Panc1 (cell line): Measurements from ENCODE around the gene TOP1. TPM values are rescaled to one million over a fixed set of nuclear protein-coding genes. Genes with fewer than 3 reads are reported as not detected.

Source experiments
- ATAC-seq: fragments of 200-7000 bp; cut with Tn5 transposase; 2 replicates; pipeline ENCODE4 v1.9.1; 2020; ENCODE audit warnings: mild to moderate bottlenecking, moderate library complexity
- BruUV-seq: library from RNA; stranded (reverse); fragments of 400-500 nt; replicated peaks from 2 replicates; lab custom pipeline; 2021; lab: Mats Ljungman, UMichigan
- CTCF ChIA-PET: fragments of 300-600 bp; sonication (Branson Sonifier 250); formaldehyde crosslinking; loops from one replicate; lab custom pipeline; 2022; ENCODE audit warnings: antibody characterized with exemption; lab: Charles Lee
- POLR2A ChIA-PET: fragments of 300-600 bp; sonication (Branson Sonifier 250); formaldehyde crosslinking; loops from one replicate; lab custom pipeline; 2022; ENCODE audit warnings: antibody characterized with exemption; lab: Charles Lee
- DNase-seq: peaks from one replicate; pipeline ENCODE4 v3.0.0-alpha.2; 2010; ENCODE audit warnings: low read depth, low spot score
- H3K27ac ChIP-seq: 2 replicates; pipeline ENCODE4 v1.5.1; 2011; ENCODE audit warnings: mild to moderate bottlenecking, low read length, inconsistent platforms
- H3K27me3 ChIP-seq: fragments of 200-500 bp; sonication (Bioruptor generic); 2 replicates; pipeline ENCODE4 v1.6.0; 2014; ENCODE audit warnings: low read length, inconsistent platforms; ENCODE audit not compliant: control insufficient read depth, insufficient read depth
- H3K36me3 ChIP-seq: fragments of 200-500 bp; sonication (Bioruptor generic); 2 replicates; pipeline ENCODE4 v1.5.1; 2014; ENCODE audit warnings: inconsistent platforms, mild to moderate bottlenecking, low read length, moderate library complexity; ENCODE audit not compliant: control insufficient read depth, insufficient read depth
- H3K4me1 ChIP-seq: 2 replicates; pipeline ENCODE4 v1.5.1; 2011; ENCODE audit warnings: inconsistent platforms, mild to moderate bottlenecking, low read length, moderate library complexity; ENCODE audit not compliant: control insufficient read depth, insufficient read depth
- H3K4me3 ChIP-seq, 2 experiments: 2 replicates each; pipeline ENCODE4 v1.5.1; 2011 to 2012; ENCODE audit warnings: low read depth in 2 of 2, low read length in 2 of 2, mild to moderate bottlenecking in 2 of 2, inconsistent platforms in 1 of 2, moderate library complexity in 1 of 2
- H3K9me3 ChIP-seq: fragments of 200-500 bp; sonication (Bioruptor generic); 2 replicates; pipeline ENCODE4 v1.5.1; 2014; ENCODE audit warnings: low read depth, mild to moderate bottlenecking, inconsistent platforms, low read length, moderate library complexity; ENCODE audit not compliant: control insufficient read depth, insufficient read depth
- CTCF ChIP-seq: fragments of 450-650 bp; IDR thresholded peaks from 2 replicates; pipeline ENCODE4 v1.5.1; 2017; ENCODE audit warnings: mild to moderate bottlenecking
- POLR2AphosphoS5 ChIP-seq: IDR thresholded peaks from 2 replicates; pipeline ENCODE4 v1.6.1; 2012; ENCODE audit warnings: mild to moderate bottlenecking, low read depth, low read length, moderate library complexity
- REST ChIP-seq, 2 experiments: IDR thresholded peaks; 2 replicates each; pipeline ENCODE4 v1.6.1; 2011 to 2012; ENCODE audit warnings: low read depth in 2 of 2, control low read depth in 1 of 2, low read length in 1 of 2, mild to moderate bottlenecking in 1 of 2, moderate library complexity in 1 of 2; ENCODE audit not compliant: insufficient read depth in 1 of 2
- SIN3A ChIP-seq: IDR thresholded peaks from 2 replicates; pipeline ENCODE4 v1.6.1; 2012; ENCODE audit warnings: low read depth, mild to moderate bottlenecking, low read length, moderate library complexity, borderline replicate concordance; ENCODE audit not compliant: insufficient read depth
- TCF7L2 ChIP-seq: IDR thresholded peaks from 2 replicates; pipeline ENCODE4 v1.6.1; 2011; ENCODE audit warnings: mild to moderate bottlenecking, low read depth, low read length, inconsistent platforms
- in situ Hi-C: cut with HindIII; loops from 2 replicates; pipeline ENCODE4 v1.10.0; 2016; ENCODE audit warnings: low sequenced_read_pairs, low pct_unique_long_range_greater_than_20kb
- intact Hi-C: fragments of 100-400 bp; cut with micrococcal nuclease; formaldehyde crosslinking; loops from one replicate; pipeline ENCODE4 v1.10.0; 2022; ENCODE audit not compliant: unreplicated experiment
- total RNA-seq: library from RNA; stranded (reverse); gene quantifications from one replicate; pipeline ENCODE4 v1.2.1, GENCODE V29; 2021; ENCODE audit not compliant: unreplicated experiment

The TOP1 gene
- total RNA-seq, 1 experiment from 2014 or later, result 65.2 TPM

DNA sequence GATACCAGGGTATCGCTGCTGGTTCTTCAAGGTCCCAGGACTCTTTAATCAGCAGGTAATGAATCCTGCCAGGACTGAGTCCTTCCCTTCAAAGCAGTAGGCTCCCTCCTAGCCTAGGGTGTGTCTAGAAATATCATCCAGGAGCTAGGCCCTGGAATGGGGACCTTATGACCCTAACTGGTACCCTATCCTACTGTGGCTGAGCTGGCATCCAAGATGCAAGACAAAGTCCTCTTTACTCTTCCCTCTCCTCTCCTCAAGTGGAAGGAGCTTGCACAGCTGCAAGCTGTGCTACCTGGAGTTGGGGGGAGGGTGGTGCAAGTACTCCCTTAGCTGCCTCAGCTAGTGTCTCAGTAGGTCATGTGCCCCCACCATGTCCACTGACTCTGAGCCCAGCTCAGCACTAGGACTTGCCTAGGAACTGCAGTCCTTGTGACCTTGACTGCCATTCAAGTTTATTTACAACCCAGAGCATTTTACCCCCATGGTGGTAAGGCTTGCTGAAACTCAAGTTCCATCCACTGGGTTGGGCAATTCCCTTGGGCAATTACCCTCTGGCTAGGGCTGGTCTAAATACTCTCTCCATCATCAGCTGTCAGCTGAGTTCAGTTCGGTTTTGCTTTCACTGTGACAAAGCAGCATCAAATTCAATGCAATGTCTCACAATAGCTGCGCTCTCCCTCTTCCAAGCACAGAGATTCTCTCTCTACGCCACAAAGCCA lies 48.4 kb upstream of the TOP1 start:
- CTCF ChIA-PET, result no interaction called here
- no peak for ATAC-seq
- no peaks in the 10 kb centered on the region for H3K36me3 ChIP-seq
- no peak overlapping the region for H3K4me3 ChIP-seq
- POLR2A ChIA-PET, result no interaction called here
- H3K27ac ChIP-seq, result no peak overlapping the region
- TF ChIP-seq SIN3A, result no peak
- TF ChIP-seq REST (IDR thresholded peaks at IDR 0.05; ENCODE audit: insufficient read depth in 1 of 2, low read depth in 2 of 2, low read length in 1 of 2), result no peak
- TF ChIP-seq POLR2AphosphoS5, result no peak
- no peak for TF ChIP-seq TCF7L2
- no peak for TF ChIP-seq CTCF
- DNase-seq, result no peak
- no TSS peak for BruUV-seq
- intact Hi-C loops (loop anchor here (5.0 kb wide), 1 partner anchor 347 kb away; no protein-coding TSS in a partner anchor), in situ Hi-C loops (no loop called here)
- H3K27me3 ChIP-seq, result no peaks in the 10 kb centered on the region
- H3K9me3 ChIP-seq, result peaks cover 8% of the 10 kb centered on the region; the same call in 1 of the 2 replicates
- no peaks in the 10 kb centered on the region for H3K4me1 ChIP-seq

DNA sequence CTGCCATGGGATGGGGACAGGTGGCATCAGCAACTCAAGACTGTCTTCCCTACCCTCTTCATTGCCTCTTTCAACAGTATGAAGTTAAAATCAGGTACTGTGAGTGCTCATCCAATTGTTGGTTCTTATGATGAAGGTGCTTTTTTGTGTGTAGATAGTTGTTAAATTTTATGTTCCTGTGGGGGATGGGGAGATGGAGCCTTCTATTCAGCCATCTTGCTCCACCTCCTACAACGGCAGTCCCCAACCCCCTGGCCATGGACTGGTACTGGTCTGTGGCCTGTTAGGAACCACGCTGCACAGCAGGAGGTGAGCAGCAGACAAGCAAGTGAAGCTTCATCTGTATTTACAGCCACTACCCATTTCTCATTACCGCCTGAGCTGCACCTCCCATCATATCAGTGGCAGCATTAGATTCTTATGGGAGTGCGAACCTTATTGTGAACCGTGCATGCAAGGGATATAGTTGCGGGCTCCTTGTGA lies 47.8 kb upstream of the TOP1 start:
- TF ChIP-seq SIN3A, result no peak
- TF ChIP-seq TCF7L2, result no peak
- no peak for TF ChIP-seq POLR2AphosphoS5
- no peak for TF ChIP-seq REST (IDR thresholded peaks at IDR 0.05; ENCODE audit: insufficient read depth in 1 of 2, low read depth in 2 of 2, low read length in 1 of 2)
- TF ChIP-seq CTCF, result no peak
- CTCF ChIA-PET, result no interaction called here
- intact Hi-C loops, result loop anchor here (5.0 kb wide), 1 partner anchor 346 kb away; no protein-coding TSS in a partner anchor
- POLR2A ChIA-PET, result no interaction called here
- ATAC-seq, result no peak
- BruUV-seq, result no TSS peak
- peaks cover 8% of the 10 kb centered on the region; the same call in 1 of the 2 replicates for H3K9me3 ChIP-seq
- in situ Hi-C loops, result no loop called here
- H3K27me3 ChIP-seq, result no peaks in the 10 kb centered on the region
- no peak overlapping the region for H3K27ac ChIP-seq
- H3K4me3 ChIP-seq, result no peak overlapping the region
- no peak for DNase-seq
- no peaks in the 10 kb centered on the region for H3K36me3 ChIP-seq
- no peaks in the 10 kb centered on the region for H3K4me1 ChIP-seq
